Tibial nerve (tissue), 4 donors: ENCODE measurements around the gene LRRC8E. TPM values are rescaled to one million over a fixed set of nuclear protein-coding genes. Genes with fewer than 3 reads are reported as not detected.

Experiments
- DNase-seq, 2 donors: peaks; one replicate each; pipeline ENCODE4 v3.0.0-alpha.2; 2019; ENCODE audit warnings: low spot score in 2 of 2
- H3K27ac ChIP-seq, 4 donors: fragments of 200-600 bp; sonication (generic) in 3 of 4; one replicate each; pipeline ENCODE4 v1.5.1; 2017 to 2019; ENCODE audit warnings: mild to moderate bottlenecking in 1 of 4
- H3K27me3 ChIP-seq, 2 donors: fragments of 200-600 bp; sonication (generic) in 1 of 2; one replicate each; pipeline versions ENCODE4 v1.5.1 to v1.6.0; 2017 to 2019
- H3K36me3 ChIP-seq, 3 donors: fragments of 200-600 bp; sonication (generic); one replicate each; pipeline ENCODE4 v1.5.1; 2018 to 2019
- H3K4me1 ChIP-seq, 4 donors: fragments of 200-600 bp; sonication (generic) in 3 of 4; one replicate each; pipeline ENCODE4 v1.5.1; 2017 to 2019
- H3K4me3 ChIP-seq, 4 donors: fragments of 200-600 bp; sonication (generic) in 3 of 4; one replicate each; pipeline ENCODE4 v1.5.1; 2017 to 2019; ENCODE audit warnings: mild to moderate bottlenecking in 1 of 4, moderate library complexity in 1 of 4
- H3K9me3 ChIP-seq, 4 donors: fragments of 200-600 bp; sonication (generic) in 3 of 4; one replicate each; pipeline ENCODE4 v1.5.1; 2017 to 2019
- CTCF ChIP-seq, 5 experiments: fragments of 200-600 bp in 3 of 5; fragments of 450-650 bp in 2 of 5; sonication (generic) in 3 of 5; IDR thresholded peaks; one replicate each; pipeline ENCODE4 v1.5.1; 2016 to 2019; ENCODE audit warnings: antibody characterized with exemption in 5 of 5, mild to moderate bottlenecking in 3 of 5, moderate library complexity in 2 of 5
- EP300 ChIP-seq, 2 donors: sonication (generic); formaldehyde crosslinking; IDR thresholded peaks; one replicate each; pipeline ENCODE4 v1.6.1; 2017; ENCODE audit warnings: antibody characterized with exemption in 2 of 2, mild to moderate bottlenecking in 1 of 2
- POLR2A ChIP-seq, 2 donors: fragments of 450-650 bp; IDR thresholded peaks; one replicate each; pipeline ENCODE4 v1.6.1; 2017; ENCODE audit warnings: antibody characterized with exemption in 2 of 2, mild to moderate bottlenecking in 2 of 2, moderate library complexity in 2 of 2
- WGBS, 2 donors: methylation state at CpG; one replicate each; pipeline ENCODE4 v1.1.5; 2018; 5-methylcytosine and 5-hydroxymethylcytosine counted together
- total RNA-seq, 4 donors: library from RNA; depleted of rRNA; stranded (reverse); fragments of >200 nt; gene quantifications; one replicate each; pipeline ENCODE4 v1.1.0, GENCODE V29; 2016

Gene LRRC8E
- total RNA-seq, 4 donors from 2014 or later: 0.59 to 1.2 TPM; not detected in 2

- H3K36me3 ChIP-seq: peaks cover 6 to 81% (median 22%) of the 10 kb centered on the region in 3 donors
- no peak for DNase-seq
- TF ChIP-seq EP300 (IDR thresholded peaks at IDR 0.05): no peak
- TF ChIP-seq POLR2A (IDR thresholded peaks at IDR 0.05): no peak
- TF ChIP-seq CTCF (IDR thresholded peaks at IDR 0.05): no peak
- WGBS, 2 donors: 82 to 88% methylated on average over 15 to 16 of the region's 19 CpGs
- H3K9me3 ChIP-seq: no peaks in the 10 kb centered on the region
- H3K4me3 ChIP-seq: no peak overlapping the region
- no peak overlapping the region for H3K27ac ChIP-seq
- H3K4me1 ChIP-seq: peaks cover 0 to 41% (median 13%) of the 10 kb centered on the region in 4 donors
- H3K27me3 ChIP-seq: no peaks in the 10 kb centered on the region
These were observed 20.6 kb downstream of the LRRC8E start for GRCh38 chr19:7908742-7909461.

DNA sequence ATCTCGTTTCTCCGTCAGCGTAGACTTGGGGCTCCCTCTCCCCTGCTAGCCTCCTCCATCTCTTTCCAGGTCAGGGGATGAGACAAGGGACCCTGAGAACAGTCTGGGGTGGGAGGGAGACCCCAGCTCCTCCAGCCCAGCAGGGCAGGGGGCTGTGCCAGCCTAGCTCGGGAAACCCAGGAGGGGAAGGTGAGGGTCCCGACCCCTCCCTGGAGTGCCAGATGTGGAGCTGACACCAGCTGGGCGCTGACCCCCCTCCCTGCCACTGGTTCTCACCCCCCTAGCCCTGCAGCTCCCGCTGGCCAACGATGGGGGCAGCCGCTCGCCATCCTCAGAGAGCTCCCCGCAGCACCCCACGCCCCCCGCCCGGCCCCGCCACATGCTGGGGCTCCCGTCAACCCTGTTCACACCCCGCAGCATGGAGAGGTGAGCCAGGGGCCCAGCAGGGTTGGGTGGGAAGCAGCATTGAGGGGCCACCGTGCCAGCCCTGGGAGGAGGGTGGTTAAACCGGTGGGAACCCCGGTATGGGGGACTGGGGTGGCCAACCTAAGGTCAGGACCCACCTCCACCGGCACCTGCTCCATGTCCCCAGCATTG, 21.3 kb downstream of the LRRC8E start:
- WGBS, 2 donors: 92 to 94% methylated on average over 20 to 21 of the region's 21 CpGs
- Histone ChIP-seq H3K9me3 (no peaks in the 10 kb centered on the region), H3K27ac (no peak overlapping the region), H3K4me3 (no peak overlapping the region), H3K4me1 (peaks cover 0 to 38% (median 10%) of the 10 kb centered on the region in 4 donors), H3K27me3 (peaks cover 0 to 1% of the 10 kb centered on the region in 2 donors), H3K36me3 (peaks cover 6 to 84% (median 22%) of the 10 kb centered on the region in 3 donors)
- no peak for DNase-seq
- TF ChIP-seq CTCF (IDR thresholded peaks at IDR 0.05): no peak
- no peak for TF ChIP-seq EP300 (IDR thresholded peaks at IDR 0.05)
- no peak for TF ChIP-seq POLR2A (IDR thresholded peaks at IDR 0.05)

DNA sequence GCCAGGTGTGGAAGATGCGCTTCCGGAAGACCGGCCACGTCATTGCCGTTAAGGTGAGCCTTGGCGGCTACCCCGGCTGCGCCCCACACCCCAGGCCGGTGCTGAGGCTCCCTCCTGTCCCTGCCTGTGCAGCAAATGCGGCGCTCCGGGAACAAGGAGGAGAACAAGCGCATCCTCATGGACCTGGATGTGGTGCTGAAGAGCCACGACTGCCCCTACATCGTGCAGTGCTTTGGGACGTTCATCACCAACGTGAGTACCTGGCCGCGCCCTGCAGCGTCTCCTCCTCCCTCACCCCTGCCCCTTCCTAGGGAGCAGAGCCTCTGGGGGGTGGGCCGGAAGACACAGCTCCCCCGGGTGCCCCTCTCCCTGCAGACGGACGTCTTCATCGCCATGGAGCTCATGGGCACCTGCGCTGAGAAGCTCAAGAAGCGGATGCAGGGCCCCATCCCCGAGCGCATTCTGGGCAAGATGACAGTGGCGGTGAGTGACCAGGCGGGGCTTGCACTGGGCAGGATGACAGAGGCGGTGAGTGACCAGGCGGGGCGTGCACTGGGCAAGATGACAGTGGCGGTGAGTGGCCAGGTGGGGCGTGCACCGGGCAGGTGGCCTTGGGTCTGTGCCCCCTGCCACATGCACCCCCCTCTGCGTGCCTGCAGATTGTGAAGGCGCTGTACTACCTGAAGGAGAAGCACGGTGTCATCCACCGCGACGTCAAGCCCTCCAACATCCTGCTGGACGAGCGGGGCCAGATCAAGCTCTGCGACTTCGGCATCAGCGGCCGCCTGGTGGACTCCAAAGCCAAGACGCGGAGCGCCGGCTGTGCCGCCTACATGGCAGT, 22.2 kb downstream of the LRRC8E start:
- H3K4me3 ChIP-seq: no peak overlapping the region
- TF ChIP-seq EP300 (IDR thresholded peaks at IDR 0.05): no peak
- TF ChIP-seq POLR2A (IDR thresholded peaks at IDR 0.05): no peak
- TF ChIP-seq CTCF (IDR thresholded peaks at IDR 0.05): no peak
- no peak overlapping the region for H3K27ac ChIP-seq
- WGBS, 2 donors: 89 to 91% methylated on average over 48 to 52 of the region's 54 CpGs
- no peak for DNase-seq
- H3K9me3 ChIP-seq: no peaks in the 10 kb centered on the region
- H3K36me3 ChIP-seq: peaks cover 6 to 84% (median 22%) of the 10 kb centered on the region in 3 donors
- peaks cover 0 to 28% (median under 1%) of the 10 kb centered on the region in 4 donors for H3K4me1 ChIP-seq
- H3K27me3 ChIP-seq: peaks cover 0 to 11% of the 10 kb centered on the region in 2 donors

DNA sequence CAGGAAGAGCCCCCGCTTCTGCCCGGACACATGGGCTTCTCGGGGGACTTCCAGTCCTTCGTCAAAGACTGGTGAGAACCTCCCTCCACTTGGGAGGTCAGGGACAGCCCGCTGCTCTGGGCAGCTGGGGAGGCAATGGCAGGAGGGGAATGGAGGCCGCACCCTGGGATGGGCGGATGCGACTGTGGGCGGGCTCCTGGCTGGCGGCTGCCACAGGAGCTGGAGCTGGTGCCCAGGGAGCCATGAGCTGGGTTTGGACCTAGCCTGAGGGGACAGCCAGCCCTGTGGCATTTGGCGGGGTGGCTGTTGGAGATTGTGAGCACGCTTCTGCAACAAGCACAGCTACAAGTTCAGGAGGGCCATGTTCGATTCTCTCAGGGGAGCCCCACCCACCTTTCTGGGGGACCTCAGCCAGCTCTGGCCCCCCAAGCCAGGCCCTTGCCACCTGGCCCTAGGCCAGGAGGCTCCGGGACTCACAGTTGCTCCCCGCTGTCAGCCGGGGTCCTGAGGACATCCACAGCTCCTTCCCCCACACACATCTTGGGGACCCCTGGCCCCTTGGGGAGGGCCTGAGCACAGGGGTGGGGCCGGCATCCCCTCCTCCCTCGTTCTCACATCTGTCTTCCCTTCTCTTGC, 23.3 kb downstream of the LRRC8E start:
- DNase-seq: no peak

More for the DNA sequence above, 23.3 kb downstream of the LRRC8E start:
- peaks cover 0 to 21% of the 10 kb centered on the region in 2 donors for H3K27me3 ChIP-seq
- H3K4me1 ChIP-seq: peaks cover 0 to 27% (median 8%) of the 10 kb centered on the region in 4 donors
- H3K27ac ChIP-seq: no peak overlapping the region
- 84 to 86% methylated on average over 15 to 17 of the region's 18 CpGs for WGBS, 2 donors
- H3K4me3 ChIP-seq: no peak overlapping the region
- H3K36me3 ChIP-seq: peaks cover 6 to 73% (median 22%) of the 10 kb centered on the region in 3 donors
- no peak for TF ChIP-seq CTCF (IDR thresholded peaks at IDR 0.05)
- no peak for TF ChIP-seq POLR2A (IDR thresholded peaks at IDR 0.05)
- TF ChIP-seq EP300 (IDR thresholded peaks at IDR 0.05): no peak
- H3K9me3 ChIP-seq: no peaks in the 10 kb centered on the region
